Parathyroid adenoma (tissue), 2 donors: Measurements from ENCODE around the gene SUMO3.

Source experiments
- H2AFZ ChIP-seq: fragments of 300-600 bp; sonication (generic); one replicate; pipeline ENCODE4 v1.7.0; 2017; ENCODE audit warnings: antibody characterized with exemption, mild to moderate bottlenecking
- H3K27ac ChIP-seq: fragments of 300-600 bp; sonication (generic); one replicate; pipeline ENCODE4 v1.7.0; 2017
- H3K27me3 ChIP-seq: fragments of 300-600 bp; sonication (generic); one replicate; pipeline ENCODE4 v1.7.0; 2017; ENCODE audit warnings: low read length; ENCODE audit not compliant: control insufficient read depth, insufficient read depth
- H3K36me3 ChIP-seq: fragments of 300-600 bp; sonication (generic); one replicate; pipeline ENCODE4 v1.7.0; 2017; ENCODE audit warnings: low read length; ENCODE audit not compliant: control insufficient read depth, insufficient read depth
- H3K4me1 ChIP-seq: fragments of 300-600 bp; sonication (generic); one replicate; pipeline ENCODE4 v1.7.0; 2017; ENCODE audit warnings: control low read depth
- H3K4me2 ChIP-seq: fragments of 300-600 bp; sonication (generic); one replicate; pipeline ENCODE4 v1.7.0; 2017; ENCODE audit warnings: low read length
- H3K4me3 ChIP-seq: fragments of 300-600 bp; sonication (generic); one replicate; pipeline ENCODE4 v1.7.0; 2017; ENCODE audit warnings: low read depth, low read length
- H3K79me2 ChIP-seq: fragments of 300-600 bp; sonication (generic); one replicate; pipeline ENCODE4 v1.7.0; 2017; ENCODE audit warnings: control low read depth
- H3K9ac ChIP-seq: fragments of 300-600 bp; sonication (generic); one replicate; pipeline ENCODE4 v1.7.0; 2017; ENCODE audit warnings: mild to moderate bottlenecking
- H3K9me3 ChIP-seq: fragments of 300-600 bp; sonication (generic); one replicate; pipeline ENCODE4 v1.7.0; 2017; ENCODE audit warnings: low read length; ENCODE audit not compliant: control insufficient read depth
- TF ChIP-seq, protein P1 (sequence below): fragments of 300-600 bp; sonication (generic); IDR thresholded peaks from one replicate; pipeline ENCODE4 v1.7.0; 2017; ENCODE audit warnings: antibody characterized with exemption, mild to moderate bottlenecking
- donor health status: primary hyperparathyroidism.

Gene SUMO3

DNA sequence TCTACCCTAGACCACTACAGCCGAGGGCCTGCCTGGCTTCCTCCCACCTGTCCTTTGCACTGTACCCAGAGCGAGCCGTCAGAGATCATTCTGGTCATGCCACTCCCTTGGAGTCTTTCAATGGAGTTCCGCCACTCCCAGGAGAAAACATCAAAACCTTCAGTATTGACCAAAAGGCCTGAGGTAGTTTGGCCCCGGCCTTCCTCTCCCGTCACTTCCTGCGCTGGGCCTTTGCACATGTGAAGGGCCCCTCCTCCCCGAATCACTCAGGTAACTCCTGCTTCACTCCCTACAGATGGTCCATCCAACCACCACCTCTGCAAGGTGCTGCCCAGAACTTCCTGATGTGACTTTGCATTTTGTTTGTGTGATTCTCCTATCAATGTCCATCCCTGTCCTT is 42.9 kb downstream of the SUMO3 start:
- H3K79me2 ChIP-seq = no peaks in the 10 kb centered on the region
- H3K9me3 ChIP-seq = no peaks in the 10 kb centered on the region
- peaks cover 6% of the 10 kb centered on the region for H3K4me1 ChIP-seq
- H2AFZ ChIP-seq = no peak overlapping the region
- H3K27me3 ChIP-seq = no peaks in the 10 kb centered on the region
- H3K36me3 ChIP-seq = no peaks in the 10 kb centered on the region
- no peak overlapping the region for H3K4me2 ChIP-seq
- no peak overlapping the region for H3K9ac ChIP-seq
- TF ChIP-seq, protein P1, sequence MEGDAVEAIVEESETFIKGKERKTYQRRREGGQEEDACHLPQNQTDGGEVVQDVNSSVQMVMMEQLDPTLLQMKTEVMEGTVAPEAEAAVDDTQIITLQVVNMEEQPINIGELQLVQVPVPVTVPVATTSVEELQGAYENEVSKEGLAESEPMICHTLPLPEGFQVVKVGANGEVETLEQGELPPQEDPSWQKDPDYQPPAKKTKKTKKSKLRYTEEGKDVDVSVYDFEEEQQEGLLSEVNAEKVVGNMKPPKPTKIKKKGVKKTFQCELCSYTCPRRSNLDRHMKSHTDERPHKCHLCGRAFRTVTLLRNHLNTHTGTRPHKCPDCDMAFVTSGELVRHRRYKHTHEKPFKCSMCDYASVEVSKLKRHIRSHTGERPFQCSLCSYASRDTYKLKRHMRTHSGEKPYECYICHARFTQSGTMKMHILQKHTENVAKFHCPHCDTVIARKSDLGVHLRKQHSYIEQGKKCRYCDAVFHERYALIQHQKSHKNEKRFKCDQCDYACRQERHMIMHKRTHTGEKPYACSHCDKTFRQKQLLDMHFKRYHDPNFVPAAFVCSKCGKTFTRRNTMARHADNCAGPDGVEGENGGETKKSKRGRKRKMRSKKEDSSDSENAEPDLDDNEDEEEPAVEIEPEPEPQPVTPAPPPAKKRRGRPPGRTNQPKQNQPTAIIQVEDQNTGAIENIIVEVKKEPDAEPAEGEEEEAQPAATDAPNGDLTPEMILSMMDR = no peak
- no peak overlapping the region for H3K4me3 ChIP-seq
- no peak overlapping the region for H3K27ac ChIP-seq

DNA sequence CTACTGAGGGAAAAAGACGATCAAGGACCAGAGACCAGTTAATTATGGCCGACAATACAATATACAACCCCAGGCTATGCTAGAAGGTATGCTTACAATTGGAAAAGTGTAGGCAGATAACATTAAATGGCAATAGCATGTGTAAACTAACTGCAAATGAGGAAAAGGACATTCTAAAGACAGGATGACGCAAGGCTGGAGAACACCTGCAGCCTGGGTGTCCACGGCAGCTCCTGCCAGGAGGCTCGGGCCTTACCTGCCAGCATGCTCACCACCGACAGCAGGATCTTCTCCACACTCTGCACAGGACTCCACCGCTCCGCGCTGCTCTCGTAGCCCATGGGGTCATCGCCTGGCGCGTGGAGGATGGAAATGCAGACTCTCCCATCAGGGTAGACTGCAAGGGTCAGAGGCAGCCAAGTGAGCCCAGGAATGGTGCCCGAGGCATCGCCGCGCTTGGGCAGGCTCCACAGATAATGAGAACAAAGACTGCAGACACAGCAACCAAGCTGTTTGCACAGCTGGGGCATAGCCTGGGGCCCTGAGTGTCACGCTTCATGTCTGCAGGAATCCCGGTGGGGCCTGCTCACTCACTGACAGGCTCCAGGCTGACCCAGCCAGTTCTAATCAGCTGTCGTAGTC is 44.5 kb downstream of the SUMO3 start:
- H3K4me1 ChIP-seq = peaks cover 6% of the 10 kb centered on the region
- no peaks in the 10 kb centered on the region for H3K27me3 ChIP-seq
- no peak overlapping the region for H3K4me2 ChIP-seq
- H3K36me3 ChIP-seq = no peaks in the 10 kb centered on the region
- no peak overlapping the region for H3K4me3 ChIP-seq
- H2AFZ ChIP-seq = no peak overlapping the region
- H3K9ac ChIP-seq = no peak overlapping the region
- TF ChIP-seq, protein P1 = no peak
- no peaks in the 10 kb centered on the region for H3K79me2 ChIP-seq
- no peak overlapping the region for H3K27ac ChIP-seq
- H3K9me3 ChIP-seq = no peaks in the 10 kb centered on the region

GRCh38 chr21:44771896-44772525 is 45.9 kb downstream of the SUMO3 start:
- no peak overlapping the region for H3K9ac ChIP-seq
- TF ChIP-seq, protein P1 = no peak
- no peak overlapping the region for H3K4me3 ChIP-seq
- H3K36me3 ChIP-seq = no peaks in the 10 kb centered on the region
- no peak overlapping the region for H3K27ac ChIP-seq
- H3K9me3 ChIP-seq = no peaks in the 10 kb centered on the region
- peaks cover 6% of the 10 kb centered on the region for H3K4me1 ChIP-seq
- H3K4me2 ChIP-seq = no peak overlapping the region
- no peaks in the 10 kb centered on the region for H3K27me3 ChIP-seq
- H3K79me2 ChIP-seq = no peaks in the 10 kb centered on the region
- no peak overlapping the region for H2AFZ ChIP-seq

DNA sequence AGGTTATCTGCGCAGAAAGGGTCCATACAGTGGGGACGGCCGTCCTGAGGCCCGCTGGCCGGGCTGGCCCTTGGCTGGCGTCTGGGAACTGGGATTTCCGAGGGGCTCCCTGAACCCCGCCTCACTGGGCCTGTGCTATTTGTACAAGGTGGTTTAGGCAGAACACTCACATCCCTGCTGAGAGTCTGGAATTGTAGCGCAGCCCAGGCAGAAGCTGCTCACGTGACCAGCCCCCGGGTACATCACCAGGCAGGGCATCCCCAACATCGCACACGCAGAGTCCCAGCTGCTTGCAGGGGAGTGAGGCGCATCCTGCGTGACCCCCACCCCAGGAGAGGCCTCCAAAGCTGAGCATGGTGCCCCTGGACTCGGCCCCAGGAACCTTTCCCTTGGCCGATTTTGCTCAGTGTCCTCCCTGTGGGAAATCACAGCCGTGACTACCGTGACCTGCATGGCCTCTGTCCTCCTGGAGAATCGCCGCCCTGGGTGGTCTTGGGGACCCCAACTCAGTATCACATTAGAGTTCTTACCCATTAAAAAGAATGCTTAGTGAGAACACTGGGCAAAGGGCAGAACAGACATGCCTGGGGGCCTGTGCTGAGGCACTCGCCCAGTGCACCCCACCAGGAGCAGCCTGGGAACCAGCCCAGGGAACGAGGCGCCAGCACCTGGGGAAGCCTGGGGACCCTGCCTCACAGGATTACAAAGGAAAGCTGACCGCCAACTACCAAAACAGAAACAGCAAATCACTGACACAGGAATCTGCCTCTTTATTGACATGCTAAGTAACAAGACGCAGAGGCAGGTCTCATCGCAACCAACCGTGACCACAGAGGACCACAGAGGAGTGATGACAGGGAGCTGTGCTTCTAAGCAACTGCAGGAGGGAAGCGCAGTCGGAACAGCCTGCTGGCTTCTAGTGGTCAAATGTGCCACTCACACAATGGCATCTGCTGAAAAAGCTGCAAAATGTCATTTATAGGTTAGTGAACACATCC is 49.7 kb downstream of the SUMO3 start:
- H3K27me3 ChIP-seq = no peaks in the 10 kb centered on the region
- no peak overlapping the region for H3K4me2 ChIP-seq
- no peak overlapping the region for H3K4me3 ChIP-seq
- no peaks in the 10 kb centered on the region for H3K4me1 ChIP-seq
- no peaks in the 10 kb centered on the region for H3K9me3 ChIP-seq
- TF ChIP-seq, protein P1 = no peak
- H2AFZ ChIP-seq = no peak overlapping the region
- no peaks in the 10 kb centered on the region for H3K79me2 ChIP-seq
- no peak overlapping the region for H3K9ac ChIP-seq
- H3K36me3 ChIP-seq = no peaks in the 10 kb centered on the region
- H3K27ac ChIP-seq = no peak overlapping the region
